Vagina (tissue), 2 donors: ENCODE results near the gene PSMB1.

Source experiments
- CTCF ChIP-seq, 3 experiments: fragments of 450-650 bp in 2 of 3; fragments of 200-600 bp in 1 of 3; sonication (generic) in 1 of 3; IDR thresholded peaks; one replicate each; pipeline ENCODE4 v1.5.1; 2017 to 2019; ENCODE audit warnings: antibody characterized with exemption in 3 of 3, mild to moderate bottlenecking in 2 of 3, moderate library complexity in 2 of 3
- POLR2A ChIP-seq, 2 donors: fragments of 450-650 bp; IDR thresholded peaks; one replicate each; pipeline ENCODE4 v1.6.1; 2017; ENCODE audit warnings: antibody characterized with exemption in 2 of 2, mild to moderate bottlenecking in 2 of 2, moderate library complexity in 2 of 2
- POLR2AphosphoS5 ChIP-seq, 2 donors: sonication (generic); formaldehyde crosslinking; IDR thresholded peaks; one replicate each; pipeline ENCODE4 v1.9.0; 2017; ENCODE audit warnings: antibody characterized with exemption in 2 of 2, mild to moderate bottlenecking in 2 of 2, low read depth in 1 of 2; ENCODE audit not compliant: insufficient read depth in 1 of 2

- TF ChIP-seq CTCF (IDR thresholded peaks at IDR 0.05) (no peak), POLR2A (IDR thresholded peaks at IDR 0.05) (no peak), POLR2AphosphoS5 (IDR thresholded peaks at IDR 0.05; ENCODE audit: insufficient read depth in 1 of 2, low read depth in 1 of 2) (no peak)
These were observed 42.5 kb downstream of the PSMB1 start for GRCh38 chr6:170510631-170511030.
